DMS 273 (cell line): ENCODE measurements around the gene MCUB.

Experiments
- DNase-seq: peaks from one replicate; lab custom pipeline; 2025; ENCODE audit not compliant: unreplicated experiment; lab: John Stamatoyannopoulos, UW

The MCUB gene

DNA sequence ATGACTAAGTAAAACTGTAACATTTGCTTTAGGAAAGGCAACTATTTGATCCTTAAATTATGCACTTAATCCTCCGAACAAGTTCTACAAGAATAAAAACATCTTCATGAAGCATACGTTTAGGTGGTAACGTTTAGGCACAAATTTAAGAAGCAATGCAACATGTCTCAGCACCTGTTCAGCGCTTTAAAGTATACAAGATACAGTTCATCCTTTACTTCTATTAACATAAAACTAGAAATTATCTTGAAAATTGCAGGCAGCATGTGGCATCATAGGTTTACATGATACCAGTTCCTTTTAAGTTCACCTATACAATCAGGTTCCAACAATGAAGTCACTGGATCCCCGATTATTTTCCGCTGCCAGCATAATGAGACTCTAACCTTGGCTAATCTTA is 168.3 kb downstream of the MCUB start:
- peak; percentile 18 for DNase-seq

DNA sequence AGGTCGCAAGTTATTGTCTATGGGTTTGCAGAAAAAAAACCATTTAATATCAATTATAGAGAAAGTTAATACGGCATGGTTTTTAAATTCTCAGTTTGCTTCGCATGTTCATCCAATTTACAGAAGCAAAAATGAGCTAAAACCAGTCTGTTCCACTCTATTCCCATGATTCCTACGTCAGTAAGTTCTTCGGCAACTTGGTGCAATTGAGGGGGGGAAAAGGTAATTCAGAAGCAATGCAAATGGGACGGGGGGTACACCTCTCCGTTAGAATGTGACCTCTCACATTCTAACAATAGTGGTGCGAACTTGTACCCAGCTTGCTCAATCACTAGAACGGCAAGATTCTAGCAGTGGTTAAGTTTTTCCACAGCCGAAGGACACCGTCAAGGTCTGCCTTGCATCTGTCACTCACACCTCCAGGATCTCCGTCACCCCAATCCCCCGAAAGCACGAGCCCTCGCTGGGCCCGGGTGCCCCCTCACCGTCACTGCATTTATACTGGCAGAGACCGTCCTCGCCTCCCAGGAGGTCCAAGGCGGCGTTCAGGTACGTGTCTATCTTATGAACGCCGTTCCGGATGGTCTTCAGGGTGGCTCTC is 169.2 kb downstream of the MCUB start:
- DNase-seq = peak; percentile 32

DNA sequence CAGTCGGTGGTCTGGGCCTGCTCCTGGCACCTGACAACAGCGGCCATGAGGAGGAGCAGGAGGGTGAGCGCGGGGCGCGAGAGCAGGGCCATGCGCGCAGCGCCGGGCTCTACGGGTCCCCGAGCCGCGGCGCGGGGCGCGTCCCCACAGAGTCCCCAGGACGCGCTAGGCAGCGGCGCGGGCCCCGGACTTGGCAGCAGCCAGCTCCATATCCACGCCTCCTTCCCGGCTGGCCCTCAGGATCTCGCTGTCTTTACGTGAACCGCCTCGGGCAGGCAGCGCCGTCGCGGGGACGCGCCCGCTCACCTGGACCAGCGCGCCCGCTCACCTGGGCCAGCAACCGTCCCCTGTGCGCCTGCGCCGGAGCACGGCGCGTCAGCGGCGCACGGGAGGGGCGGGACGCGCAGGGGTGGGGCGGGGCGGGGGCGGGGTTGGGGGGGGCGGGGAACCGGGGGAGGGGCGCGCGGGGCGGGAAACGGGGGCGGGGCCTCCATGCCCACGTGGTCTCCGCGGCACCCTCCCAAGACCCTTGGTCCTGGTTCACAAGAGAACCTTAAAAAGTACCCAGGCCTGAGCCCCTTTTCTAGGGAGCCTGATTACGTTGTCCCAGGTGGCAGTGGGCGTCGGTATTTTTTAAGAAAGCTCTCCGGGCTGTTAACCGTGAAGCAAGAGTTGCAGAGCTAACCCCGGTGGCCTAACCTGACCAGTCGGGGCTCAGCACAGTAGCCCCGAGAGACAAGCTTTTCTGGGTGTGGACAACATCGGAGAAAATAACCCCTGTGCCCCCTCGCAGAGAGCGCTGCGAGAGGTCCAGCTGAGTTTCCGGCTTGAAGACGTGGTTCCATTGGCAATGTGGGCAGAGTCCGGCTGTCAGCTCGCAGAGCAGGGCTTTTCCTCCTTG is 169.9 kb downstream of the MCUB start, which contains the start of gene PLA2G12A:
Gene PLA2G12A (minus strand): TSS at position 353 of the 901 bp plus-strand sequence. CDS start 261 bp downstream, at position 92.
- DNase-seq = peak; percentile 84

DNA sequence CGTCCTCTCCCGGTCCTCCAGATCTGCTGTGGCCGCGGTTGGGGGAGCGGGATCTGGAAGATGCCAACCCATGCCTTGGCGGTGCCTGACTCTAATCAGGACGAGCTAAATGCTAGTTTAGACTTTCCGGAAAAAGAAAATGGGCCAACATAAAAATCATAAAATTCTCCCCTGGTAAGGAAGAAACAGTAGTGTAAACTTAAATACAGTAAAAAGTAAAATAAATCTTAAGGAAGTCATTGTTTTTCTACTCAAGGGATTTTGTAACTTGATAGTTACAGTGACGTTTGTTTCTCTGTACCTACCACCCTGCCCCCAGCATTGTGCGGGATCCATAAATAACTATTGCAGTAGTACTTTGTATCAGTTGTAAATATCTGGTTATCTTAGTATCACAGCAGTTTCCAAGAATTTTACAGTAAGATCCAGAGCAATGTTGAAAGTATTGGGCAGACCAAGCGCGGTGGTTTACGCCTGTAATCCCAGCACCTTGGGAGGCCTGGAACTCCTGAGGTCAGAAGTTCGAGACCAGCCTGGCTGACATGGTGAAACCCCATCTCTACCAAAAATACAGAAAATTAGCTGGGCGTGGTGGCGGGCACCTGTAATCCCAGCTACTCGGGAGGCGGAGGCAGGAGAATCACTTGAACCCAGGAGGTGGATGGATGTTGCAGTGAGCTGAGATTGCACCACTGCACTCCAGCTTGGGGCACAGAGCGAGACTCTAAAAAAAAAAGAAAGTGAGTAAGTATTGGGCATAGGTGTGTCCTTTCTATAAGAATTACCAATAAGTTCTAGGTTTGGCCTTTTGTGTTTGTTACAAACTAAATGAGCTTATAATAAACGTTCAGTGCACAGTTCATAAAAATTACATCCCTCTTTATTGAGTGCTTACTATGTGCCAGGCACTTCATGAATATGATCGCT is 170.8 kb downstream of the MCUB start:
- DNase-seq = no peak

DNA sequence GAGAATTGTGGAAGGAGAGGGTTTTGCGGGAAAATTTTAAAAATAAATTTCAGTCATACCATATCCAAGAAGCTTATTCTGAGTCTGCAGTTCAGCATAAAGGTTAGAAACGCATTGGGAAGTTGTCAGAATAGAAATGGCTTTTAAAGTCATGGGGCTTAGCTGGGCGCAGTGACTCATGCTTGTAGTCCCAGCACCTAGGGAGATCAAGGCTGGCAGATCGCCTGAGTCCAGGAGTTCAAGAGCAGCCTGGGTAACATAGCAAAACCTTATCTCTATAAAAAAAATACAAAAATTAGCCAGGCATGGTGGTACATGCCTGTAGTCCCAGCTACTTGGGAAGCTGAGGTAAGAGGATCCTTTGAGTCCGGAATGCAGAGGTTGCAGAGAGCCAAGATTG is 173.7 kb downstream of the MCUB start:
- no peak for DNase-seq

DNA sequence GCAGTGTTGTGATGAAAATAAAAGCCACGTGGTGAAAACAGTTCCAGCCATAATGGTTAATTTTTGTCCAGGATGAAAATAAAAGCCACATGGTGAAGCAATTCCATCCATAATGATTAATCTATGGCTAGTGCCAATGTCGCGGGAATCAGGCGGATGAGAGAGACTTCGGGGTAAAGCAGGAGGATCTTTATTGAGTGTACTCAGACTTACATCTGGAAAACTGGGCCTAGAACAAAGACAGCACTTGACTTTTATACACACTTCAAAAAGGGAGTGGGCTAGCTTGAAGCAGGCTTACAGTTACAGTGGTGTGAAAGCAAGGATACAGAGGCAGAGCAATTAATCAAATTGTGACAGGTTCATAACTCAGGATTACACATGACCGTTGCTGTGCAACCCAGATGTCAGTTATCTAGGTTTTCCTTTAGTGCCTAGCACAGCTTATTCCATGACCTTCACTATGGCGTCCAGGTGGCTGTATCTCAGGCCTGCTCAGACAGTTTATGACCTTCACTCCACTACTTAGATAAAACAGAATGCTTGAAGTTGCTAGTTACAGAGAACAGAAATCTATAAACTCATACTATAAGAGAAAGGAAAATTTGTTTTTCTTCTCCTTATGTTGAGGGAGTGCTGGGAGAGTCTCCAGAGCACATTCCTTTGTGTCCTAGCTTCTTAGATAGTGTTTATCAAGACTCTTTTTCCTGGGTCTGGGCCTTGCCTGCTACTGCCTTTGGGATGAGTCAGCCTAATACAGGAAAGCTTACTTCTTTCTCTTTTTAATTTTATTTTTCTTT is 175.7 kb downstream of the MCUB start:
- peak; percentile 13 for DNase-seq
